ENCODE measurements around the gene PDZRN3.

The PDZRN3 gene

DNA sequence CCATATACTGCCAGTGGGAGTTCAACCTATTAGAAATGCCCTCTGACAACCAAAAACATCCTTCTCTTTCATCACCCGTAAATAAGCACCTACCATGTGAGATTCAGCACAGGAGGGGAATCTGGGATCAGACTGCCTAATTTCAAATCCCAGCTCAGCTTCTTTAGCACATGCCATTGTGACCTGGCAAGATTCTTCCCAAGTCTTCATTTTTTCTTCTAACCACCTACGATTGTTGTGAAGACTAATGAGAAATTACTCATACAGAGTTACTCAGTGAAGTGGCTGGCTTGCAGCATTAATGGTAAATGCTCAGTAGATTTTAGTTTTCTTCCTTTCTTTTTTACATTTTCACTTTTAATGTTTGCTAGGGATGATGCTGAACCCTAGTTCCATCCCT lies 176.7 kb downstream of the PDZRN3 start:
- no peak for DNase-seq

DNA sequence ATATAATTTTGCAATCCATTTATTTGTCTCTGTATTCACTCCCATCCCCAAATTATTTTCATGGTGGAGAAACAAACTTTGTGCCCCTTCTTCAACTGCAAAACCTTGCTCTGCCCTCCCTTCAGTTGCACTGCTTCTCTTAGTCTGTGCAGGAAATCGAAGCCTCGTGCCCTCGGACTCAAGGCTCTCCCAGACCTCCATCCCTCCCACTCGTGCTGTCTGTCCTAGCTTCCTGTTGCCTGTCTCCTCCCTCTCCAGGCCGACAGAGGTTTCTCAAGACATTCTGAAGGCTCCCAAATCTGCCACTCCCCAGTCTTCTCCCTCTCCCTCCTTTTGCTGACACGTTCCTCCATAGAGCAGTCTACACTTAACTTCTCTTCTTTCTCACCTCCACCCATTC lies 177.6 kb downstream of the PDZRN3 start:
- DNase-seq = no peak

DNA sequence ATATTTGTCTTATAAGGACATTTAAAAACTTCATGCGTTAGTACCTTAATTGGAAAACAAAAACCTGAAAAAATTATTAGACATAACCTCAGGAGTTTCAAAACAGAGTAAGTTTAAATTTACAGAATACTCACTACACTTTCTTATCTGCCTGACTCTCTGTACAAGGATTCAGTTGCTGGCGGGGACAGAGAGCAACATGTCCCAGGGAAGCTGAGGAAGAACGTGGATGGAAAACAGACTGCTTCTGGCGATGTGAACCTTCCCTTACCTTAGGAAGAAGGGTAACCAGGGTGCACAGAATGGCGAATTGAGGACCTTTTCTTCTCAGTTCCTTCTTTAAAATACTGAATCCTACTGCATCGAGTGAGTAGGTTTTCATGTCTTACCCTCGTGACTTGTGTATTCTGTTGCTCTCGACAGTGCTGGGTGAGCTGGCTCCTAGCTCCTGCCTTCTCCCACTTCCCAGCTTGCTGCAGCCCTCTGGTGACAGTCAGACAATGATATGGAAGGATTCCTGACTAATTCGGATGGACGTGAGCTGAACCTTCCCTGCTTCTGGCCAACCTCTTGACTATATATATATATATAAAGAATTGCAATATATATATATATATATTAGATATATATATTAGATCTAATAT lies 178.2 kb downstream of the PDZRN3 start:
- no peak for DNase-seq

DNA sequence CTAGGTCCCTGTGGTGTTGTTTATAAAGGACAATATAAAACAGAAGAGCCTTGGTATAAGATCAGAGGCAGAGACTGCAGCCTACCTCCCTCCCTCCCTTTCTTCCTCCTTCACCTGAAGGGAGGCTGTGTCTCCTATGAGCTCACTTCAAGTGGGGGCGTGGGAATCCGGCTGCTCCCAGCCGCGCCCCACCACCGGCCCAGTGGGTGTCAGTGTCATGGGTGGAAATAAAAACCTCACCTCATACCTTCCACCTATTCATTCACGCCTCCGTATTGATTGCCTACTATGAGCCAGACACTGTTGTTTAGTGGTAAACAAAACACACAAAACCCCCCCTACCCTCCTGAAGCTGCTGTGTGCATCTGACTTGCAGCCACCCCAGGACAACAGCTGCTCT lies 181.9 kb downstream of the PDZRN3 start:
- no peak for DNase-seq

DNA sequence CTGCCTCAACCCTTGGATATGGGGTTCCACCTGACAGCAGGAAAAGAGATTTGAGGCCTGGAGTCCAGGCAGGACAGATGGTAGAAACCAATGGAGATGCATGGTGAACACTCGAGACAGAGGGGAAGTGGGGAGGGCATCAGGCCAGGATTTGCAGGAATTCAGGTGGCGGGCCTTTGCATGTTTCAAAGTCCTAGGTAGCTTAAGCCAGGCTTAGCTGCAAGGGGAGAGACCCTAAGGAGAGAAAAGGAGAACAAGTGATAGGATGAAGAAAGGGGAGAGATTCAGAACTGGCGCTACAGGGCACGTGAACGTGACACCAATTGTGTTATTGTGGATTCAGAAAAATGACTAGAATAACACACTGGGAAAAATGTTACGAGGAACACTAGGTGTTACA lies 182.6 kb downstream of the PDZRN3 start:
- DNase-seq = no peak

DNA sequence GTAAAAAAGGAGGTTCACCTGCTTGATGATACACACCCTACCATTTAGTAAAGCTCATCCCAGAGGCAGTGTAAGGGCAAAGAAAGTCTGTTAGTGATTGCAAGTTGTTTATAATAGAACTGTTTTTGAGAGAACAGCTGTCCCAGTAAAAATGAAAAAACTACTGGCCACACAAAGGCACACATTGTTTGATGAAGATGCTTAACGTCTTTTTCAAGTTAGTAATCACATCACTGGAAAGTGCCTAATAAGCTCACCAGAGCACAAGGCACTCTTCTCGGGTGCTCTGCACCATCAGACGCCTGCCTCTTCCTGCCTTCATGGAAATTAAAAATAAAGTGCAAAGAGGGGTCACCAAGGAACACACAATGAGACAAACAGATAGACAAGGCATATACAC lies 186.9 kb downstream of the PDZRN3 start:
- no peak for DNase-seq

DNA sequence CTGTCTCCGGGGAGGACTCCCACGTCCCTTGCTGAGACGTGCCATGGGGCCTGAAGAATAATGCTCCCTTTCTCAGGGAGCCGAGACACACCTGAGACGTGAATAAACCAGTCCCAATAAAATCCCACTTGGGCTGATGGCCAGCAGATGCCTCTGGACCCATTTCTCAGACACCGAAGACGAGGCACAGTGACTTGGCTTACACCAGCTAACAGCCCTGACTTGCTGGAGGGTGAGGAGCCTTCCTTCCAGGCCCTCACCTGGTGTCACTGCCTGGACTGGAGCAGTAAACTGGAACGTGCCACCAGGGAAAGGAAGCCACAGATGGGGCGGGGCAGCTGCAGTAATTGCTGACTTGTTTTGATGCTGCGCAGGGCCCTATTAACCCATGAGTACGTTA lies 189.7 kb downstream of the PDZRN3 start:
- DNase-seq = no peak

DNA sequence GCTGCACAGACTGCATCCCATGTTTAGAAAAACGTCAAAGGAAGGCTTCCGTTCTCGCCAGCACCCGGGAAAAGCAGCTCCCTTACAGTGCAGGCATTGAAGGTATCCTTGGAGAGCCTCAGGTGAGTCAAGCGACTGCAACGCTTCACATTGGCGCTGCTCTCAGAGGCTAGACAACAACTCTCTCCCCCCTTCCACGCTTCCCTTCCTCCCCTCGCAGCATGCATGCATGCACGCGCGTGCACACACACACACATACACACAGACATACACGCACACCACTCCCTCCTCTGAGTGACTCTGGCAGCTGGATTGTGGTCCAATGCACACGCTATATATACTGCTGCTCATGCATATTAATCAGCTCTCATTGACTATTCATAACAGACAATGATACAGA lies 191.1 kb downstream of the PDZRN3 start:
- DNase-seq = no peak

DNA sequence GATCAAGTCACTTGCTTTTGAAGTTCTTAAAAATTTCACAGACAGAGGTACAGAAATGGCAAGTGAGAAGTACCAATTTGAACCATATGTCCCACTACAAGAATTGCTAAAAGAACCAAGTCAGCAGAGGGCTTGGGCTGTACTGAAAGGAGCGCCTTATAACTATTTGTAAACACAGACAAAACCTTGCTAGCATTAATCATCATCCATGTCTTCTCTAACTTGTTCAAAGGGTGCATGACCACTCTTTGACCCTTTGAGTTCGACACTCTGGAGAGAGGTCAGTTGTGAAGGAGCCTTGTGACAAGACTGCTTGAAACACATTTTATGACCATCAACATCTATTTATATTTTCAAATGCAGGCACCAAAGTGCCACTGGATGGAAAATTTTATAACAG lies 191.7 kb downstream of the PDZRN3 start:
- no peak for DNase-seq

DNA sequence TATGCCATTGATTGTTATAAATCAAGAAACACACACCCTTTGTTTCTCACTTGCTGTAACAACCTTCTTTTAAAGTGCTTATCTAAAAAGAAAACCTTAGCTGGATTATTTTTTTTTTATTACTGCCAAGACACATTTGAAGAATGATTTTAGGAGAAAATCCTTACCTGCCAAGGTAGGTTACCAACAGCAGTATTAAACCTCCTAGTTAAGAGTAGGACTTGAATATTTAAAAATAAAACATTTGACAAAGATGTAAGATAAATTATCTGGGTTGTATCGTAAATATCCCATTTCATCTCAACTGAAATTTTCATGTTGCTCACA lies 192.1 kb downstream of the PDZRN3 start:
- DNase-seq = no peak

DNA sequence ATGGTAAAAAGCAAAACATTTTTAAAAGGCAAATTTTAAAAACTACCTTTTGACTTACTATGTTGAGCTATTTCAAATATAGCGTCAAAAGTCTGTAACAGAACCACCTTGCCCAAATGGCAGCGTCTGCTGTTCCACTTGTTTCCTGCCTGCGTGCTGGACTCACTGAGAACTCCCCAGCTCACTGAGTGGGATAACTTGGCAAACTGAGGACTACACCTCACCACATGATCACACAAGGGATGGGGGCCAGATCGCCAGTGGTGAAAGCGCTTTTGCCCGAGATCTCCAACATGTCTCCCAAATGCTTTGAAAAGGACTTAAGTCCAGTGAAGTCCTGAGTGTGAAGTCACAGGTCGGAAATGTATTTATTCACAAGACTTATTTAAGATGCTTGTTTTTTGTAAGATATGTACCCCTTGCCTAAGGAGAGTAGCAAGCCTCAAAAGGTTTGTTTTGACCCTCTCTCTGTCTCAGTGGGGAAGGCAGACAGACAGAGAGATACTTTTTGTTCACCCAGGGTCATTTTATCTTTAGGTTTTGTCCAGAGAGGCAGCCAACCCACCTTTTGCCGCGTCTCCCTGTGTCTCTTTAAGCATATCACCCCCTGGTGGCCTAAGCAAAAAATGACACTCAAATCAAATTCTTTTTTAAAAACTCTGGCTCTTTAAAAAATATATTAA lies 192.6 kb downstream of the PDZRN3 start:
- DNase-seq = no peak

DNA sequence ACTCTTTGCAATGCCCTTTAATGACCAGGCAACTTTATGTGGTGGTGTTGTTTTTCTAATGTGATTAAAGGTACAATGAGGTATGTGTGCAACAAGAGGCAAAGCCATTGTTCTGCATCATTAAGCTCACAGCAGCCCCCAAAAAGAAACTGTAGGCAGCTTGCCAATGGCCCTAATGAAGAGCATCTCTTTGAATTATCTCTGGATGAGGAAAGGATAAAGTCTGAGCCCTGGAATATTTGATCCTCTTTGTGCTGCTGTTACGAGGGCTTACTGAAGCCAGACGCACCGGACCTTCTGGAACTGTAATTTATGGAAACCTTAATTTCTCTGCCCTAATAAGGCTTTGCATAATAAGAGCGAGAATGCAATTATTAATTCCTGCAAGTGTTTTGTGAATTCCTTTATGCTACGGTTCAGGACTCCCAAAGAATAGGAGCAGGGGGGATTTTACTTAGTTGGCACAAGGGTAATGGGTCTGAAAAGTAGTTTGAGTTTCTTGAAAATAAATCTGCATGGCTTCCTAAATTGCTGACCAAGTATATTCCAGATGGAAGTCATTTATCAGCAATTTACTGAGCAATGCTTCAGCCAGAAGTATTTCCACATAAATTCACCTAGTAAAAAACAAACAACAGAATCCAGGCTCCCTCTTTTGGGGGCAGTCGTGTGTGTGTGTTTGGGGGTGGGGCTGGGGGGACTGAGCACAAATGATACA lies 193.4 kb downstream of the PDZRN3 start:
- DNase-seq = no peak

DNA sequence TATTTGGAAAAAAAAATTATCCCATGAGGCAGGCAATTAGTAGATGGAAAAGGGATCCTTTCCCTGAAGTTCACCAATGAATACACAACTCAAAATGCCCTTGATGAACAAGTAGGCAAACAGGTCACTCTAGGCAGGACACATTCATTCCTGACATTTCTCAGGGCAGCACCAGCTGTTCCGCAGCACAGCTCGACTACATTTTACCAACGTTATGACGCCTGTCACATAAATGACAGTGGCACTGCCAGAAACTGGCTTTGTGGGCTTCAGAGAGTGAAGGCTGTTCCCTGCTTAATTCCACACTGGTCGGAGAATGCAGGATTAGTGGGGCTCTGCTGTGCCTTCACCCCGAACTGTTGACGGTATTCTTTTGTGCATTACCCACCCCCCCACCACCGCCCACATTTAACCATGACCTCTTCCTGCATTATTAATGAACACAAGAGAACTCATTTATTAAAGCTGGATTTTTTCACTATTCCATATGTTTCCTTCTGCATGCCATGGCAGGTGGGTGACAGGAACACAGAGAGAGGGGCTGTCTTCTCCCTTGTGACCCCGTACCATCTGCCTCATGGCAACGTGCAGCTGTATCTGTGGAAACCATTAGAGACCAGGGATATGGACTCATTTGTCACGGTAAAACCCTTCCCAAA lies 197.6 kb downstream of the PDZRN3 start:
- DNase-seq = no peak

DNA sequence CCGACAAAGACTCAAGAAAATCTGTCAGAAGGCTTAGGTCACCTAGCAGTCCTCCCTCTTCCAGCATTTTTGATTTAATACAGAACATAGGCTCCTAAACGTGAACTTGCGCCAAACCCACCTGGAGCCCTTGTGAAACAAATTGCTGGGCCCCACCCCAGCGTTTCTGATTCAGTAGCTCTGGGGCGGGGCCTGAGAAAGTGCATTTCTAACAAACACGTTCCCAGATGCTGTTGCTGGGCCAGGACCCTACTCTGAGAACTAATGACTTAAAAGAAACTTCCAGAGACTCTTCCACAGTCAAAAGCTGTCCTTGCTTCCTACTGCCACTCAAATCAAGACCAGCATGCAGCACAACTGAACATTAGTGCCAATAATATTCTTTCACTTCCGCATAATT lies 198.1 kb downstream of the PDZRN3 start:
- DNase-seq = no peak

DNA sequence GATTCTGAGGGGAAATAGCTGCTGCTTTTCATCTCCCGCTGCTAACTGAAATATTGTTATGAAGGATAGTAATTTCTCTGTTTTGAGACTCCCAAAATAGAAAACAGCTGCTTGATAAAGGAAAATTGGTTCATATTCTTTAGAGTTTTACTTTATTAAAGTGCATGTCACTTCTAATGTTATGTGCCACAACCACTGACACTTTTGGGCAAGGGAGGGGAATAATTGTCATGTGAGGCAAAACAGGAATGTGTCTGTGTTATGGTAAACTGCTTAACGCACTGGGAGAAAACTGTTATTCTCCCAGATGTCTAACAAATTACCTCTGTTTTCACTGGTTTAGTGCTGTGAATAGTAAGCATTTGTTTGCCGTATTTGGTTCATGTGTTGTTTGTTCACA lies 201.6 kb downstream of the PDZRN3 start:
- no peak for DNase-seq

DNA sequence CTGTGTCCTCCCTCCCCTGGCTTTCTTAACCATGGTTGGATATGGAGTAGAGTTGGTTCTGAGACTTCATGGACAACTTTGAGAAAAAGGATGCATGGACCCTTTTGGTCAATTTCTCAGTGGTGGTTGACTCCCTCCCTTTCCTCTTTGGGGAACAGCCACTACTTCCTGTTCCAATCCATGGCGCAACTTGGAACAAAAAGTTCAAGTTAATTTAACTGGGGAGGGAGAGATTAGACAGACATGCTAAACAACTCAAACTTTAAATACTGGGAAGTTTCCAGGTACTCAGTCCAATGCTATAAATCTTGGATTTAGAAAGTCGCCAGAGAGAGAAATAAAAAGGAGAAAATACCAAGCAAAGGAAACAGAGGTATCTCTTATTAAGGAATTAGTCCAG lies 202.2 kb downstream of the PDZRN3 start:
- no peak for DNase-seq

DNA sequence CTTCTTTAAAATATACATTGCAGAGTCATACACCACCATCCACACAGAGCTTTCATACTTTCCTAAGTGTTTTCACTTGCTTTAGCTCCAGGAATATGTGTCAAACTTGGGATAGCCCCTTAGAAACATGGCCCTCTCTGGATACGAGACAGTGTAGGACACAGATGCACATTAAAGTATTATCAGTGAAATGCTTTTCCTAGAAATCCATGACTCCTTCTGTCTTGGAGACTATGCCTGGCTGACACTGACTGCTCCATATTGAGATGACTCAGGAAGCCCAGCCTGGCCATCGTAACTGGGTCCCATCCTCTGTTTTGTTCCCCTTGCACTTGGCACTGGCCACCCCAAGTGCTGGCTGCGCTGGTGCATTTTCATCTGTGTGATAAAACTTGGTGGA lies 204.8 kb downstream of the PDZRN3 start:
- no peak for DNase-seq

DNA sequence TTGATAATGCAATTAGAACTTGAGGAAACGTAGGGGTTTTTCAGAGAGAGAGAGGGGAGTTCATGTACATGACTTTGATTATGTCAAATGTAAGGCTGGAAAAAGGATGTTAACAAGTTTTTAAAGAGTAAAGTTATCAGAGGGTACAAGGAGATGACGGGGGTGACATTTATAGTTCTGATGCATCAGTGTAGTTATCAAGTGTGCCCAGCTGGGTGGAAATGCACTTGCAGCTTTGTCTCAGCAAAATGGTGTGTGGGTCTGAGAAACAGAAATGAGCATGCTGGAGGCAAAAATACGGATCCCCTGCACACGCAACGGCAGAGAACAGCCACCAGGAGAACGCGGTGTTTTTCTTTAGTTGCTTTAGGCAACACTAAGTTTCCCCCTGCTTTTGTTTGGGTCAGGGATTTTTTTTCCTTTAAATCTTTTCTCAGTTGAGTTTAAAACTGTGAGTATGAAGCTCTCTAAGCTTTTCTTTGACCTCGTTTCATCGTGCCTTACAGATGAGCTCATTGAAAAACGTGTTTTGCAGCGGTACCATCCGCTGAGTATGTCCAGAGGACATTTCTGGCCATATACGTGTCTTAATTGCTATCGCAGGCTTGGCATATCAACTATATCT lies 205.4 kb downstream of the PDZRN3 start:
- DNase-seq = no peak

DNA sequence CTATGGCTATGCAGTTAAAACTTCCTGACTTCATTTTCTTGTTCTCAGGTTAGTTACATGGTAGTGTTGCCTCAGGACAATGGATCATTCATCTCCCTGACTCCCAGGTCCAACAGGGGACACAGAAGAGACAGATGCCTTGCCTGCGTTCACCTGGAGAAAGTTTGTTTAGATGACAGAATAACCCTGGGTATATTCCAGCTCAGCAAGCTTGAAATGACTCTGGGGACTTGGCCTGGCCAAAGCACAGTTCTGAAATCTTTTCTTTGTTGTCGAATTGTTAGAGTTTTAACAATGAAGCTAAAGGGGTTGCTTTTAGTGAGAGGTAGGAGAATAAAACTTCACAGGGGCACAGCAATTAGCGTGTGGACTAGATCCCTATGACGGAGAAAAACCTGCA lies 206.1 kb downstream of the PDZRN3 start:
- no peak for DNase-seq

DNA sequence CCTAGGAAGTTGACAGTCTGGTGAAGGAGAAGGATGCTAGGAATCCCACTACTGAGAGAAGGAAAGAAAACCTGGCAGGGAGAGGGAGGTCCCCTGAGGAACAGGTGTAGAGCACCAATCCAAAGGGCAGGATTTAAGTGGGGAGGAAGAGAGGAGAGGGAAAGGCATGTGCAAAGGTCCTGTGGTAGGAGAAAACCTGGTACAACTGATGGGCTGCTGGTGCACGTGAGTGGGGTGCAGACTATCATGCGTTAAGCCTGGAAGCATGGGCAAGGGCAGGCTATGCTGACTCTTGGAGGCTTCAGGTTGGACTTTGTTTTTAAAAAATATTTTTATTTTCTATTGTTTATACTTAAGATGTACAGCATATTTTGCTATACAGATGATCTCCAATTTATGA lies 209.6 kb downstream of the PDZRN3 start:
- DNase-seq = no peak

DNA sequence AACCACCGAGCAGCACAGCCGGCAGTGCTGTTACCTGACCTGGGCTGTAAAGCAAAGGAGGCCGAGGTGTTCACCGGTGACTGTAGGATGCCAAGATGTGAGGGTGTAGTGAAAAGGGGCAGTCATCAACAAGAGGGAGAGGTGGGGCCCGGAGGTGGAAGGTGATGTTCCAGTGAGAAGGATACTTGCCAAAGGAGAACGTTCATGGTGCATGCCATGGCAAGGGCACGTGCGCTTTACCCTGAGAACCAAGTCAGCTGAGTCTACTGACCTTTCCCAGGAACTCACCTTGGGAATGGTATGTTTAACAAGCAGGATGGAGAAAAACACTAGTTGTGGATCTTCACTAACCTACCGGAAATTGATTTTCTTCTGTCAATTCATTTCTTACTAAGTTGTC lies 211.1 kb downstream of the PDZRN3 start:
- DNase-seq = no peak

DNA sequence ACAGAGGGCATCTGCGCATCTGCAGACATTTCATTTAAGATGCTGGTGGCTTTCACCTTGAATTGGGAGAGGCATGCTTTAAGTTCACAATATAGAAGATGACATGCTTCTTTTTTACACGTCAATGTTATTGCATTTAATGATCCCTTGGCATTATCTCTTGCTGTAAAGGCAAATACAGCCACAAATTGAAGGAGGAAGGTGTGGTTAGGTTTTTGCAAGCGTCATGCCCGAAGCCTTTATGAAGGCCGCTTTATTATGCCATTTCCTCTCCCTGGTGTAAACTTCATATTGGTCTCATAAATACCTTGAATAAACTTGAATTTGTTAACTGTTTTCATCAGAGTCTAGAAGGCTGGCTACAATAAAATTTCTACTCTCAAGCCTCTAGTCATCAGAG lies 212.7 kb downstream of the PDZRN3 start:
- DNase-seq = no peak

DNA sequence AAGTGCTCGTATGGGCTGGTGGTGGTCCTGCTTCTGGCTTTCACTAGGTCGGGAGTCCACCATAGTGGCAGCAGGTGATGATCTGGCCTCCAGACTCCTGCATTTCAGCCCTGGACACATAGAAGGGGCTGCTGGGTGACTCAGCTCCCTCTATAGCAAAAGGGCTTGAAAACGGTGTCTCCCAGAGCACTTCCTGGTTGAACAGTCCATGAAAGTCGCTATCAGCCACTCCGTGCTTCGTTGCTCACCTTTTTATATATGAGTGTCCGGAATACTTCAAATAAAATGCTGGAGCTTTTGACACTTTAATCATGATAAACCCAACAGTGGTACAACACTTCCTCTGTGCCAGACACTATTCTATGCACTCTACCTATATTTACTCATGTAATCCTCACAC lies 213.2 kb downstream of the PDZRN3 start:
- no peak for DNase-seq
